ENCODE results near the gene CTNNAL1. TPM values are rescaled to one million over a fixed set of nuclear protein-coding genes. Genes with fewer than 3 reads are reported as not detected.

The CTNNAL1 gene
- polyA plus RNA-seq, 1 donor from 2014 or later = 24.7 TPM

GRCh38 chr9:108960331-108960730 is 53.0 kb downstream of the CTNNAL1 start:
- H4K20me1 ChIP-seq (ENCODE audit: insufficient read depth) = no peaks in the 10 kb centered on the region
- H3K27me3 ChIP-seq (ENCODE audit: insufficient read depth, low read depth, low read length) = no peaks in the 10 kb centered on the region
- no peak overlapping the region for H3K4me2 ChIP-seq (ENCODE audit: low read length)
- no peaks in the 10 kb centered on the region for H3F3A ChIP-seq (ENCODE audit: insufficient read depth, low read length, poor library complexity, severe bottlenecking)
- H3K36me3 ChIP-seq (ENCODE audit: insufficient read depth, low read length) = no peaks in the 10 kb centered on the region
- TF ChIP-seq SMC3 (conservative IDR thresholded peaks at IDR 0.05; ENCODE audit: poor library complexity) = no peak
- TF ChIP-seq POLR2AphosphoS5 (IDR thresholded peaks at IDR 0.05) = no peak
- TF ChIP-seq EP300 (conservative IDR thresholded peaks at IDR 0.05; ENCODE audit: poor library complexity, severe bottlenecking) = no peak
- TF ChIP-seq RAD21 (conservative IDR thresholded peaks at IDR 0.05) = no peak
- TF ChIP-seq REST (IDR thresholded peaks at IDR 0.05; ENCODE audit: borderline replicate concordance) = no peak
- H3K9me2 ChIP-seq (ENCODE audit: insufficient read depth, low read length) = no peaks in the 10 kb centered on the region
- H3K4me3 ChIP-seq (ENCODE audit: low read length) = no peak overlapping the region
- no peaks in the 10 kb centered on the region for H3K79me2 ChIP-seq (replicated peaks; ENCODE audit: insufficient read depth, low read length)
- no peaks in the 10 kb centered on the region for H3K9me3 ChIP-seq (ENCODE audit: low read length)
- H2AFZ ChIP-seq (ENCODE audit: low read depth, low read length) = no peak overlapping the region
- H3K9ac ChIP-seq (ENCODE audit: low read length) = no peak overlapping the region
- no peak overlapping the region for H3K27ac ChIP-seq (ENCODE audit: low read length)

- H3K36me3 ChIP-seq (ENCODE audit: insufficient read depth, low read length) = no peaks in the 10 kb centered on the region
- no peaks in the 10 kb centered on the region for H3K9me2 ChIP-seq (ENCODE audit: insufficient read depth, low read length)
- no peak for TF ChIP-seq EZH2 (IDR thresholded peaks at IDR 0.05; ENCODE audit: borderline replicate concordance, insufficient read depth, low read length, poor library complexity, severe bottlenecking)
- TF ChIP-seq REST (IDR thresholded peaks at IDR 0.05; ENCODE audit: borderline replicate concordance) = no peak
- no peak for TF ChIP-seq EP300 (conservative IDR thresholded peaks at IDR 0.05; ENCODE audit: poor library complexity, severe bottlenecking)
- TF ChIP-seq RAD21 (conservative IDR thresholded peaks at IDR 0.05) = no peak
- TF ChIP-seq SMC3 (conservative IDR thresholded peaks at IDR 0.05; ENCODE audit: poor library complexity) = no peak
- TF ChIP-seq MXI1 (conservative IDR thresholded peaks at IDR 0.05; ENCODE audit: poor library complexity, severe bottlenecking) = no peak
- TF ChIP-seq, protein P1, sequence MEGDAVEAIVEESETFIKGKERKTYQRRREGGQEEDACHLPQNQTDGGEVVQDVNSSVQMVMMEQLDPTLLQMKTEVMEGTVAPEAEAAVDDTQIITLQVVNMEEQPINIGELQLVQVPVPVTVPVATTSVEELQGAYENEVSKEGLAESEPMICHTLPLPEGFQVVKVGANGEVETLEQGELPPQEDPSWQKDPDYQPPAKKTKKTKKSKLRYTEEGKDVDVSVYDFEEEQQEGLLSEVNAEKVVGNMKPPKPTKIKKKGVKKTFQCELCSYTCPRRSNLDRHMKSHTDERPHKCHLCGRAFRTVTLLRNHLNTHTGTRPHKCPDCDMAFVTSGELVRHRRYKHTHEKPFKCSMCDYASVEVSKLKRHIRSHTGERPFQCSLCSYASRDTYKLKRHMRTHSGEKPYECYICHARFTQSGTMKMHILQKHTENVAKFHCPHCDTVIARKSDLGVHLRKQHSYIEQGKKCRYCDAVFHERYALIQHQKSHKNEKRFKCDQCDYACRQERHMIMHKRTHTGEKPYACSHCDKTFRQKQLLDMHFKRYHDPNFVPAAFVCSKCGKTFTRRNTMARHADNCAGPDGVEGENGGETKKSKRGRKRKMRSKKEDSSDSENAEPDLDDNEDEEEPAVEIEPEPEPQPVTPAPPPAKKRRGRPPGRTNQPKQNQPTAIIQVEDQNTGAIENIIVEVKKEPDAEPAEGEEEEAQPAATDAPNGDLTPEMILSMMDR (IDR thresholded peaks at IDR 0.05; ENCODE audit: poor library complexity, severe bottlenecking) = no peak
- no peak for TF ChIP-seq TAF1 (IDR thresholded peaks at IDR 0.05; ENCODE audit: low read depth)
- TF ChIP-seq POLR2AphosphoS5 (IDR thresholded peaks at IDR 0.05) = no peak
- H3K27ac ChIP-seq (ENCODE audit: low read length) = no peak overlapping the region
- no peaks in the 10 kb centered on the region for H4K20me1 ChIP-seq (ENCODE audit: insufficient read depth)
- H3K27me3 ChIP-seq (ENCODE audit: insufficient read depth, low read depth, low read length) = no peaks in the 10 kb centered on the region
- H3K4me3 ChIP-seq (ENCODE audit: low read length) = no peak overlapping the region
- H2AFZ ChIP-seq (ENCODE audit: low read depth, low read length) = no peak overlapping the region
- H3F3A ChIP-seq (ENCODE audit: insufficient read depth, low read length, poor library complexity, severe bottlenecking) = no peaks in the 10 kb centered on the region
- no peak overlapping the region for H3K4me2 ChIP-seq (ENCODE audit: low read length)
- H3K9ac ChIP-seq (ENCODE audit: low read length) = no peak overlapping the region
- no peaks in the 10 kb centered on the region for H3K9me3 ChIP-seq (ENCODE audit: low read length)
- H3K79me2 ChIP-seq (replicated peaks; ENCODE audit: insufficient read depth, low read length) = no peaks in the 10 kb centered on the region
Observed at GRCh38 chr9:108956631-108957026, 56.7 kb downstream of the CTNNAL1 start.
